Measurements from ENCODE around the gene TSPAN2. TPM values are rescaled to one million over a fixed set of nuclear protein-coding genes. Genes with fewer than 3 reads are reported as not detected.

The TSPAN2 gene
- total and polyA plus RNA-seq, 9 of the 15 experiments (the other 6 are each of a cell fraction or from before 2014, with no cell fraction given): not detected

DNA sequence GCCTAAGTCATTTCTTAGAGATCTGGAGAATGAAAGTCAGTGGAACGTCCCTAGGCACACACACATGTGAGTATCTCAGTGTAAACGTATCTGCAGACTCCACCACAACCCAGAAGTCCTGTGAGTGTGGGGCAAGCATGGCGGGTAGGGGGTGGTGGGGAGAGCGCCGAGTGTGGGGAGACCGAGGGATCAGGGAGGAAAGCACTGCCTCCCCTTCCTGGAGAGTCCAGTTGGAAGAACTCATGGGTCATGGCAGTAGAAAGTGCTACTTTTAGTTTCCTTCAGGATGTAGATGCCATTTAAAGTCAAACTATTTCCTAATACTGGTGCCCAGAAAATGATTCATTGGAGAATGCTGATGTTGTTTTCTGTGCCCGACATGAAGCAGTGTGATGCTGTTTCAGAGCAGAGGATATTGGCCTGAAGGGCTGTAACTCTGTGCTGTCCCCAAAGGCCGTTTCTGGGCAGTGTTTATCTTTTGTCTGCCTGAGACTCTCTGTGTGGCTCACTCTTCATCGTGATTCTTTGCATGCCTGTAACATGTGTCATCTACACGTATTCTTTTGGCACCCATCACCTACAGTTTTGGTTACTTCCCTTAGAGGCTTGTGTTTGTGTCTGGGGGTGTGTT is 45.7 kb upstream of the TSPAN2 start:
- 1% methylated on average over 10 of the region's 10 CpGs for WGBS (ENCODE audit: insufficient coverage, low coverage, missing lambda C conversion rate)
- H3K9me3 ChIP-seq (replicated peaks; ENCODE audit: control insufficient read depth, insufficient read depth, low read depth, low read length): no peaks in the 10 kb centered on the region
- H3K79me2 ChIP-seq (ENCODE audit: control insufficient read depth, insufficient read depth, low read length): no peaks in the 10 kb centered on the region
- DNase-seq (ENCODE audit: extremely low read depth in 1 of 4, low spot score in 3 of 4) (no peak), FAIRE-seq (no peak), ATAC-seq (no peak)
- in situ Hi-C loops (cut with MboI): loop anchor here (5.0 to 25.0 kb wide), 3 partner anchors 332 to 627 kb away; partner anchors contain the start of gene CASQ2
- TF ChIP-seq MYC (IDR thresholded peaks at IDR 0.05; ENCODE audit: low read depth, low read length): no peak
- no peak for TF ChIP-seq MYC (CRISPR knock-in tag; IDR thresholded peaks at IDR 0.05; ENCODE audit: borderline replicate concordance, low read depth)
- TF ChIP-seq ZNF184 (CRISPR knock-in tag; IDR thresholded peaks at IDR 0.05): no peak
- TF ChIP-seq TAF9B (IDR thresholded peaks at IDR 0.05; ENCODE audit: partially characterized antibody): no peak
- no peak for TF ChIP-seq U2AF1 (optimal IDR thresholded peaks at IDR 0.05; ENCODE audit: low read depth, low read length)
- no peak for TF ChIP-seq NCOA4 (IDR thresholded peaks at IDR 0.05; ENCODE audit: partially characterized antibody)
- TF ChIP-seq NBN (IDR thresholded peaks at IDR 0.05; ENCODE audit: low read depth): no peak
- no peak for TF ChIP-seq DDX20 (tag; IDR thresholded peaks at IDR 0.05; ENCODE audit: low read depth)
- TF ChIP-seq JUNB (CRISPR knock-in tag; conservative IDR thresholded peaks at IDR 0.05): no peak
- no peak for TF ChIP-seq ESRRA (IDR thresholded peaks at IDR 0.05; ENCODE audit: borderline replicate concordance, low read depth)
- TF ChIP-seq, protein P1, sequence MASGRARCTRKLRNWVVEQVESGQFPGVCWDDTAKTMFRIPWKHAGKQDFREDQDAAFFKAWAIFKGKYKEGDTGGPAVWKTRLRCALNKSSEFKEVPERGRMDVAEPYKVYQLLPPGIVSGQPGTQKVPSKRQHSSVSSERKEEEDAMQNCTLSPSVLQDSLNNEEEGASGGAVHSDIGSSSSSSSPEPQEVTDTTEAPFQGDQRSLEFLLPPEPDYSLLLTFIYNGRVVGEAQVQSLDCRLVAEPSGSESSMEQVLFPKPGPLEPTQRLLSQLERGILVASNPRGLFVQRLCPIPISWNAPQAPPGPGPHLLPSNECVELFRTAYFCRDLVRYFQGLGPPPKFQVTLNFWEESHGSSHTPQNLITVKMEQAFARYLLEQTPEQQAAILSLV (tag; IDR thresholded peaks at IDR 0.05): no peak
- no peak for TF ChIP-seq NFE2 (IDR thresholded peaks at IDR 0.05; ENCODE audit: low read depth)
- TF ChIP-seq ZNF77 (CRISPR knock-in tag; IDR thresholded peaks at IDR 0.05): no peak
- no peak for TF ChIP-seq ZNF644 (tag; IDR thresholded peaks at IDR 0.05; ENCODE audit: low read depth)
- TF ChIP-seq NFIC (IDR thresholded peaks at IDR 0.05): no peak
- H4K20me1 ChIP-seq (replicated peaks; ENCODE audit: control insufficient read depth, insufficient read depth, low read length): no peaks in the 10 kb centered on the region; the same call in 1 of the 2 replicates
- H3K27ac ChIP-seq (ENCODE audit: extremely low read depth, low read depth, low read length): no peak overlapping the region
- H3K4me3 ChIP-seq: no peak overlapping the region
- intact Hi-C loops (cut with micrococcal nuclease): no loop called here
- ChIA-PET POLR2A (no interaction called here), CTCF (ENCODE audit: low intra/inter-chr PET ratio) (no interaction called here)
- H3K27me3 ChIP-seq (ENCODE audit: control insufficient read depth in 2 of 2, insufficient read depth in 2 of 2, low read length in 2 of 2): no peaks in the 10 kb centered on the region; a peak in 1 of 5 replicates
- no peaks in the 10 kb centered on the region for H3K36me3 ChIP-seq (ENCODE audit: control insufficient read depth, insufficient read depth, low read length)
- BruUV-seq (replicated peaks): no TSS peak
- H3K4me2 ChIP-seq (ENCODE audit: insufficient read depth, low read length): no peak overlapping the region
- peaks cover 0 to 2% of the 10 kb centered on the region in 2 experiments; a peak in 1 of 5 replicates for H3K4me1 ChIP-seq (replicated peaks in 1 of 2; ENCODE audit: control insufficient read depth in 2 of 2, insufficient read depth in 2 of 2, low read length in 2 of 2)
- H3K9ac ChIP-seq (ENCODE audit: insufficient read depth in 1 of 2, low read depth in 2 of 2, low read length in 2 of 2): no peak overlapping the region
- H2AFZ ChIP-seq (ENCODE audit: low read depth, low read length): no peak overlapping the region
- no peaks in the 10 kb centered on the region for H3K9me1 ChIP-seq (ENCODE audit: control insufficient read depth, insufficient read depth, low read length)

All from K562 (cell line).